WERI-Rb-1 (cell line): ENCODE data around the gene BACH2.

Experiments used
- DNase-seq: peaks from one replicate; pipeline ENCODE4 v3.0.0-alpha.2; 2020
- H3K27ac ChIP-seq: fragments of 250-450 bp; sonication (Bioruptor Pico); 2 replicates; pipeline ENCODE4 v1.5.1; 2020; ENCODE audit warnings: mild to moderate bottlenecking, moderate library complexity
- H3K27me3 ChIP-seq: fragments of 250-450 bp; sonication (Bioruptor Pico); 2 replicates; pipeline ENCODE4 v1.5.1; 2021; ENCODE audit warnings: mild to moderate bottlenecking, low read depth, moderate library complexity; ENCODE audit not compliant: insufficient read depth, severe bottlenecking
- H3K36me3 ChIP-seq: fragments of 250-450 bp; sonication (Bioruptor Pico); 2 replicates; pipeline ENCODE4 v1.5.1; 2020; ENCODE audit warnings: mild to moderate bottlenecking, moderate library complexity
- H3K4me3 ChIP-seq: 2 replicates; pipeline ENCODE4 v1.5.1; 2011; ENCODE audit warnings: low read depth, mild to moderate bottlenecking, control low read depth, low read length
- H3K9me3 ChIP-seq: fragments of 250-450 bp; sonication (Bioruptor Pico); 2 replicates; pipeline ENCODE4 v1.5.1; 2021; ENCODE audit warnings: mild to moderate bottlenecking, moderate library complexity; ENCODE audit not compliant: severe bottlenecking
- CTCF ChIP-seq: IDR thresholded peaks from 2 replicates; pipeline ENCODE4 v1.5.1; 2011; ENCODE audit warnings: low read depth, mild to moderate bottlenecking, control low read depth, inconsistent platforms, low read length

The BACH2 gene

GRCh38 chr6:90074161-90074850 is 222.3 kb downstream of the BACH2 start:
- no peak for TF ChIP-seq CTCF
- H3K36me3 ChIP-seq = no peaks in the 10 kb centered on the region
- H3K27ac ChIP-seq = peak overlapping the region; percentile 47; the same call in 1 of the 2 replicates
- H3K4me3 ChIP-seq = no peak overlapping the region
- H3K9me3 ChIP-seq = no peaks in the 10 kb centered on the region
- no peaks in the 10 kb centered on the region for H3K27me3 ChIP-seq
- DNase-seq = no peak

- H3K27ac ChIP-seq = peak overlapping the region; percentile 70
- no peaks in the 10 kb centered on the region for H3K27me3 ChIP-seq
- no peaks in the 10 kb centered on the region for H3K36me3 ChIP-seq
- DNase-seq = peak; percentile 42
- peak overlapping the region; percentile 34 for H3K4me3 ChIP-seq
- H3K9me3 ChIP-seq = no peaks in the 10 kb centered on the region
- no peak for TF ChIP-seq CTCF
Observed at GRCh38 chr6:90072935-90073464, 223.6 kb downstream of the BACH2 start.

DNA sequence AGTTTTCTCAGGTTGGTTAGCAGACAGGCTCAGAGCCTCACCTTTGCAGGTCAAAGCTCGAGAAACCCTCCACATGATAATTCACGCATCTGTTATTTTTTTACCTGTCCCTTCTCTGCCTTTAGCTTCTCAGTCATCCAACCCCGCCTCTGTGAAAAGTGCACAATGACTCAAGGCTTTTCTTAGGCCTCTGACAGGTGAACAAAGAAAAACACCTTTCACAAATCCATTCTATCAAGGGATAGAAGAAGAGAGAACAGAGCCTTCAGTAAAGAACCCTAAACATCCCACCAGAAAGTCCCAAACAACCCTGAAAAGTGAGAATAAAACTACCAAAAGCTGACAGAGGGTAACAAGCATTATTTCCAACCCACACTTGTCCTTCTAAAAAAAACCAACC is 224.1 kb downstream of the BACH2 start:
- Histone ChIP-seq H3K27me3 (no peaks in the 10 kb centered on the region), H3K4me3 (no peak overlapping the region), H3K36me3 (no peaks in the 10 kb centered on the region), H3K9me3 (no peaks in the 10 kb centered on the region), H3K27ac (peak overlapping the region; percentile 70)
- no peak for TF ChIP-seq CTCF
- no peak for DNase-seq

DNA sequence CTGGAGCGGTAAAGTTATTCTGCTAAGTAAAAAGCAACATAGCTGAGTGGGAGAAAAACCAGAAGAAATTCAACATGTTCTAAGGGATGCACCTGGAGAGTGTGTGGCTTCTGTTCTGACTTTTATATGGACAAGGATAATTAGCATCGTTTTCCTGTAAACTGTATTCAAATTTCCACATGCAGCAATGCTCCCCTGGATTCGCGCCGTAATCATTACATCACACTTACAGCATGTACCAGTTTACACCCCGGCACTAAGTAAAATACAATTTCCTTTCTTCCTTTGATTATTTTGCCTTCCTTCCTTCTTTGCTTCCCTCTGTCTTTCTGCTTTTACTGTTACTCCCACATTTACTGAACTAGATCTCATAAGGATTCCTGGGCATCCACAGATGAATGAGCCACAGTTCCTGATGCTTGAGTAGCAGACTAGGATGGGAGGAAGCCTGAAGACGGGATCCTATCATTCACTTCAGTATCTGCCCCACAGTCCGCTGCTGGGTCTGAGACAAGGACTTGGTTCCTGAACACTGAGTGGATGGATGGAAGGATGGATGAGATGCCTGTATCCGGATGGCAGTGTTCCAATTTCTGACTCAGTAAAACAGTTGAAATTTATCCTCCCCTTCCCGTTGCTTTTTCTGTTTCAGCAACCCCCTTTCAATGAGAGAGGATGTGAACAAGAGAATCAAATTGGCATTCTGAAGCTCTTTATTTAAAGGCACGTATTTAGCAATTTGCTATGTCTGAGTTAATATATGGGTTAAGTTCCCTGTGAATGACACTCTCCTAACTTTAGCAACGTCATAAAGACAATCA is 227.7 kb downstream of the BACH2 start:
- Histone ChIP-seq H3K27ac (no peak overlapping the region), H3K36me3 (no peaks in the 10 kb centered on the region), H3K9me3 (no peaks in the 10 kb centered on the region), H3K4me3 (no peak overlapping the region), H3K27me3 (no peaks in the 10 kb centered on the region)
- TF ChIP-seq CTCF = no peak
- DNase-seq = no peak

DNA sequence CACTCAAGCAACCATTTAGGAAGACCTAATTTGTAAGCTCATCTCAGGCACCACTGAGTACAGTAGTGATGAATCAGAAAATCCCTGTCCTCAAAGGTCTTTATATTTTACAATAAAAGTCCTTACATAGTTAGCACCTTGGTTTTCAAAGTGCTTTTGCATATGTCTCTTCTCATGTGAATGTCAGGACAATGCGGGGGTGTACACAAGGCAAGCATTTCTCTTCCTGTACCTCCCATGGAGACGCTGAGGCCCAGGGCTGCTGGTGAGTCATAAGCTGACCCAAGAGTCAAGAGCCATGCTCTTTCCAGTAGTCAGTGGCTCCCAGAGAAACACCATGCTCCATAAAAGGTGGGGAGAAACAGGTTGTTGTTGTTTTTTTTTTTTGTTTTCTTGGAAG is 228.4 kb downstream of the BACH2 start:
- DNase-seq = peak; percentile 17
- TF ChIP-seq CTCF = no peak
- Histone ChIP-seq H3K9me3 (no peaks in the 10 kb centered on the region), H3K27ac (no peak overlapping the region), H3K4me3 (no peak overlapping the region), H3K36me3 (no peaks in the 10 kb centered on the region), H3K27me3 (no peaks in the 10 kb centered on the region)
